HepG2 (cell line): Measurements from ENCODE around the gene CDKN2C. TPM values are rescaled to one million over a fixed set of nuclear protein-coding genes. Genes with fewer than 3 reads are reported as not detected.
A peak's percentile ranks its signal among the peaks of the same experiment; 100 is the strongest.

Experiments
- ASH2L ChIP-seq: fragments of 300-600, 200-600 bp; sonication (generic); IDR thresholded peaks from 2 replicates; pipeline ENCODE4 v1.7.0; 2017; ENCODE audit warnings: low read depth, mild to moderate bottlenecking, moderate library complexity, mixed read lengths, low read length; ENCODE audit not compliant: insufficient read length
- BRCA1 ChIP-seq: sonication (generic); formaldehyde crosslinking; IDR thresholded peaks from 2 replicates; pipeline ENCODE4 v1.4.0; 2020; ENCODE audit warnings: missing genetic modification reagents
- DNMT1 ChIP-seq: sonication (generic); formaldehyde crosslinking; IDR thresholded peaks from 2 replicates; pipeline ENCODE4 v1.5.1; 2020; ENCODE audit warnings: mild to moderate bottlenecking, missing genetic modification reagents
- MEIS2 ChIP-seq: sonication (generic); formaldehyde crosslinking; IDR thresholded peaks from 2 replicates; pipeline ENCODE4 v1.9.0; 2021; ENCODE audit warnings: mild to moderate bottlenecking, missing genetic modification reagents
- MTF1 ChIP-seq: sonication (generic); formaldehyde crosslinking; IDR thresholded peaks from 2 replicates; pipeline ENCODE4 v1.5.0; 2020; ENCODE audit warnings: missing genetic modification reagents
- NFKBIZ ChIP-seq: IDR thresholded peaks from 2 replicates; pipeline ENCODE4 v1.6.1; 2018; ENCODE audit warnings: missing genetic modification reagents, missing compliant biosample characterization
- NR1H2 ChIP-seq: sonication (generic); formaldehyde crosslinking; IDR thresholded peaks from 2 replicates; pipeline ENCODE4 v1.8.1; 2022; ENCODE audit warnings: low read depth, missing genetic modification reagents, borderline replicate concordance
- SP4 ChIP-seq: sonication (generic); formaldehyde crosslinking; IDR thresholded peaks from 2 replicates; pipeline ENCODE4 v1.8.1; 2023; ENCODE audit warnings: mild to moderate bottlenecking, missing genetic modification reagents
- WIZ ChIP-seq: sonication (generic); formaldehyde crosslinking; IDR thresholded peaks from 2 replicates; pipeline ENCODE4 v1.5.1; 2020; ENCODE audit warnings: mild to moderate bottlenecking, missing genetic modification reagents
- ZFP36 ChIP-seq: fragments of 150-350 bp; IDR thresholded peaks from 2 replicates; pipeline ENCODE4 v1.6.1; 2018; ENCODE audit warnings: borderline replicate concordance, low read length, low read depth; ENCODE audit not compliant: partially characterized antibody
- ZNF260 ChIP-seq: sonication (generic); formaldehyde crosslinking; IDR thresholded peaks from 2 replicates; pipeline ENCODE4 v1.4.0; 2020; ENCODE audit warnings: missing genetic modification reagents, low read depth, mild to moderate bottlenecking, borderline replicate concordance
- ZNF263 ChIP-seq: sonication (generic); formaldehyde crosslinking; IDR thresholded peaks from 2 replicates; pipeline ENCODE4 v1.4.0; 2020; ENCODE audit warnings: missing genetic modification reagents
- ZNF569 ChIP-seq: sonication (generic); formaldehyde crosslinking; IDR thresholded peaks from 2 replicates; pipeline ENCODE4 v1.5.0; 2020; ENCODE audit warnings: mild to moderate bottlenecking, missing genetic modification reagents, moderate library complexity, borderline replicate concordance
- ZNF720 ChIP-seq: sonication (generic); formaldehyde crosslinking; IDR thresholded peaks from 2 replicates; pipeline ENCODE4 v1.4.0; 2020; ENCODE audit warnings: missing genetic modification reagents
- ZZZ3 ChIP-seq: sonication (generic); formaldehyde crosslinking; IDR thresholded peaks from 2 replicates; pipeline ENCODE4 v1.4.0; 2020; ENCODE audit warnings: missing genetic modification reagents, mild to moderate bottlenecking, borderline replicate concordance
- polyA plus RNA-seq, 8 experiments: library from polyadenylated mRNA; depleted of rRNA in 3 of 8; stranded (reverse) in 7 of 8; unstranded in 1 of 8; fragments of >200 nt; fragmentation: Illumina TruSeq in 4 of 8; extraction: Trizol in 4 of 8; gene quantifications; 2 replicates each; pipeline versions ENCODE4 v1.2.1 to v1.2.3, GENCODE V29; 2011 to 2016; ENCODE audit warnings: low read depth in 4 of 8, missing spikeins in 1 of 8, mixed read lengths in 1 of 8; ENCODE audit not compliant: insufficient read depth in 1 of 8
- total RNA-seq, 5 experiments: library from RNA; depleted of rRNA; stranded (reverse); fragments of >200 nt; fragmentation: Illumina TruSeq; extraction: Trizol; gene quantifications; 2 replicates each; pipeline ENCODE4 v1.2.3, GENCODE V29; 2016; ENCODE audit warnings: low read depth in 1 of 5
- TF ChIP-seq, protein P1 (sequence below): IDR thresholded peaks from 2 replicates; pipeline ENCODE4 v1.6.1; 2012; ENCODE audit warnings: low read length, improper control_type of control experiment
- TF ChIP-seq, protein P2 (sequence below): sonication (generic); formaldehyde crosslinking; IDR thresholded peaks from 2 replicates; pipeline ENCODE4 v1.5.0; 2020; ENCODE audit warnings: mild to moderate bottlenecking, missing genetic modification reagents
- TF ChIP-seq, protein P3 (sequence below): sonication (generic); formaldehyde crosslinking; IDR thresholded peaks from 2 replicates; pipeline ENCODE4 v1.4.0; 2020; ENCODE audit warnings: missing genetic modification reagents, mild to moderate bottlenecking, borderline replicate concordance
- TF ChIP-seq, protein P4 (sequence below): sonication (generic); formaldehyde crosslinking; IDR thresholded peaks from 2 replicates; pipeline ENCODE4 v1.4.0; 2020; ENCODE audit warnings: mild to moderate bottlenecking, missing genetic modification reagents

Gene CDKN2C
- total and polyA plus RNA-seq, 2 of the 13 experiments (the other 11 are each of a cell fraction or from before 2014, with no cell fraction given) = 7.8 to 13.7 TPM

DNA sequence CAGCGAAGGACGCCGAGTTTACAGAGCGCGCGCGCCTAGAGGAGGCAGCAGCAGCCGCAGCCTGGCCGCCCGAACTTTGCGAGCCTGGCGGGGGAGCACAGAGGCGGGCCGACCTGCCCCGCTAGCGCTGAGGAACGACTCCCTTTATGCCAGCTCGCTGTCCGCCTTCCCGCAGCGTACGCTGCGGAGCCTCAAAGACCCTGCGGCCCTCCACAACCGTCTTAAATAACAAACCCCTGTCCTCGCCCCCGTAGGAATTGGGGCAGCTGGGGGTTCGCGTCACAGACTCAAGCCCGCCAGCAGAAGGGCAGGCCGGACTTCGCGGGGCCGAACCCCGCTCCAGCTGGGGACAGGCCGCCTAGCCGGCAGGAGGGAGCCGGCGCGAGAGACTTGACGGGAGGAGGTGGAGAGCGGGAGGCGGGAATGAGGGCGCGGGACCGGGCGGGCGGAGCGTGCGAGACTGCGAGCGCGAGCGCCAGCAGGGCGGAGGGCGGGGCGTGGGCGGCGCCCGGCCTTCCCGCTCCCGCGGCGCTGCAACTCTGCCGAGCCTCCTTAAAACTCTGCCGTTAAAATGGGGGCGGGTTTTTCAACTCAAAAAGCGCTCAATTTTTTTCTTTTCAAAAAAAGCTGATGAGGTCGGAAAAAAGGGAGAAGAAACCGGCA lies 1.8 kb upstream of the CDKN2C start (continued):
- TF ChIP-seq ASH2L (peak; percentile 91), ZFP36 (no peak), ZZZ3 (CRISPR knock-in tag) (no peak), MEIS2 (CRISPR knock-in tag) (0 out of 2 replicates have a peak, but pooled peaks have one; percentile 39), NR1H2 (no peak), WIZ (CRISPR knock-in tag) (peak; percentile 89), ZNF569 (CRISPR knock-in tag) (no peak), ZNF720 (CRISPR knock-in tag) (no peak), ZNF260 (CRISPR knock-in tag) (no peak), NFKBIZ (CRISPR knock-in tag) (no peak), SP4 (CRISPR knock-in tag) (peak; percentile 55; the same call in 1 of the 2 replicates), ZNF263 (CRISPR knock-in tag) (peak; percentile 78; the same call in 1 of the 2 replicates), DNMT1 (CRISPR knock-in tag) (peak; percentile 91; the same call in 1 of the 2 replicates), MTF1 (CRISPR knock-in tag) (no peak), BRCA1 (CRISPR knock-in tag) (no peak; the same call in 1 of the 2 replicates)
- TF ChIP-seq, protein P1, sequence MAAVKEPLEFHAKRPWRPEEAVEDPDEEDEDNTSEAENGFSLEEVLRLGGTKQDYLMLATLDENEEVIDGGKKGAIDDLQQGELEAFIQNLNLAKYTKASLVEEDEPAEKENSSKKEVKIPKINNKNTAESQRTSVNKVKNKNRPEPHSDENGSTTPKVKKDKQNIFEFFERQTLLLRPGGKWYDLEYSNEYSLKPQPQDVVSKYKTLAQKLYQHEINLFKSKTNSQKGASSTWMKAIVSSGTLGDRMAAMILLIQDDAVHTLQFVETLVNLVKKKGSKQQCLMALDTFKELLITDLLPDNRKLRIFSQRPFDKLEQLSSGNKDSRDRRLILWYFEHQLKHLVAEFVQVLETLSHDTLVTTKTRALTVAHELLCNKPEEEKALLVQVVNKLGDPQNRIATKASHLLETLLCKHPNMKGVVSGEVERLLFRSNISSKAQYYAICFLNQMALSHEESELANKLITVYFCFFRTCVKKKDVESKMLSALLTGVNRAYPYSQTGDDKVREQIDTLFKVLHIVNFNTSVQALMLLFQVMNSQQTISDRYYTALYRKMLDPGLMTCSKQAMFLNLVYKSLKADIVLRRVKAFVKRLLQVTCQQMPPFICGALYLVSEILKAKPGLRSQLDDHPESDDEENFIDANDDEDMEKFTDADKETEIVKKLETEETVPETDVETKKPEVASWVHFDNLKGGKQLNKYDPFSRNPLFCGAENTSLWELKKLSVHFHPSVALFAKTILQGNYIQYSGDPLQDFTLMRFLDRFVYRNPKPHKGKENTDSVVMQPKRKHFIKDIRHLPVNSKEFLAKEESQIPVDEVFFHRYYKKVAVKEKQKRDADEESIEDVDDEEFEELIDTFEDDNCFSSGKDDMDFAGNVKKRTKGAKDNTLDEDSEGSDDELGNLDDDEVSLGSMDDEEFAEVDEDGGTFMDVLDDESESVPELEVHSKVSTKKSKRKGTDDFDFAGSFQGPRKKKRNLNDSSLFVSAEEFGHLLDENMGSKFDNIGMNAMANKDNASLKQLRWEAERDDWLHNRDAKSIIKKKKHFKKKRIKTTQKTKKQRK = no peak
- TF ChIP-seq, protein P2, sequence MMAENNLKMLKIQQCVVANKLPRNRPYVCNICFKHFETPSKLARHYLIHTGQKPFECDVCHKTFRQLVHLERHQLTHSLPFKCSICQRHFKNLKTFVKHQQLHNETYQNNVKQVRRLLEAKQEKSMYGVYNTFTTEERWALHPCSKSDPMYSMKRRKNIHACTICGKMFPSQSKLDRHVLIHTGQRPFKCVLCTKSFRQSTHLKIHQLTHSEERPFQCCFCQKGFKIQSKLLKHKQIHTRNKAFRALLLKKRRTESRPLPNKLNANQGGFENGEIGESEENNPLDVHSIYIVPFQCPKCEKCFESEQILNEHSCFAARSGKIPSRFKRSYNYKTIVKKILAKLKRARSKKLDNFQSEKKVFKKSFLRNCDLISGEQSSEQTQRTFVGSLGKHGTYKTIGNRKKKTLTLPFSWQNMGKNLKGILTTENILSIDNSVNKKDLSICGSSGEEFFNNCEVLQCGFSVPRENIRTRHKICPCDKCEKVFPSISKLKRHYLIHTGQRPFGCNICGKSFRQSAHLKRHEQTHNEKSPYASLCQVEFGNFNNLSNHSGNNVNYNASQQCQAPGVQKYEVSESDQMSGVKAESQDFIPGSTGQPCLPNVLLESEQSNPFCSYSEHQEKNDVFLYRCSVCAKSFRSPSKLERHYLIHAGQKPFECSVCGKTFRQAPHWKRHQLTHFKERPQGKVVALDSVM (CRISPR knock-in tag) = peak; percentile 81
- TF ChIP-seq, protein P3, sequence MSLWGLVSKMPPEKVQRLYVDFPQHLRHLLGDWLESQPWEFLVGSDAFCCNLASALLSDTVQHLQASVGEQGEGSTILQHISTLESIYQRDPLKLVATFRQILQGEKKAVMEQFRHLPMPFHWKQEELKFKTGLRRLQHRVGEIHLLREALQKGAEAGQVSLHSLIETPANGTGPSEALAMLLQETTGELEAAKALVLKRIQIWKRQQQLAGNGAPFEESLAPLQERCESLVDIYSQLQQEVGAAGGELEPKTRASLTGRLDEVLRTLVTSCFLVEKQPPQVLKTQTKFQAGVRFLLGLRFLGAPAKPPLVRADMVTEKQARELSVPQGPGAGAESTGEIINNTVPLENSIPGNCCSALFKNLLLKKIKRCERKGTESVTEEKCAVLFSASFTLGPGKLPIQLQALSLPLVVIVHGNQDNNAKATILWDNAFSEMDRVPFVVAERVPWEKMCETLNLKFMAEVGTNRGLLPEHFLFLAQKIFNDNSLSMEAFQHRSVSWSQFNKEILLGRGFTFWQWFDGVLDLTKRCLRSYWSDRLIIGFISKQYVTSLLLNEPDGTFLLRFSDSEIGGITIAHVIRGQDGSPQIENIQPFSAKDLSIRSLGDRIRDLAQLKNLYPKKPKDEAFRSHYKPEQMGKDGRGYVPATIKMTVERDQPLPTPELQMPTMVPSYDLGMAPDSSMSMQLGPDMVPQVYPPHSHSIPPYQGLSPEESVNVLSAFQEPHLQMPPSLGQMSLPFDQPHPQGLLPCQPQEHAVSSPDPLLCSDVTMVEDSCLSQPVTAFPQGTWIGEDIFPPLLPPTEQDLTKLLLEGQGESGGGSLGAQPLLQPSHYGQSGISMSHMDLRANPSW (CRISPR knock-in tag) = peak; percentile 70; the same call in 1 of the 2 replicates
- TF ChIP-seq, protein P4, sequence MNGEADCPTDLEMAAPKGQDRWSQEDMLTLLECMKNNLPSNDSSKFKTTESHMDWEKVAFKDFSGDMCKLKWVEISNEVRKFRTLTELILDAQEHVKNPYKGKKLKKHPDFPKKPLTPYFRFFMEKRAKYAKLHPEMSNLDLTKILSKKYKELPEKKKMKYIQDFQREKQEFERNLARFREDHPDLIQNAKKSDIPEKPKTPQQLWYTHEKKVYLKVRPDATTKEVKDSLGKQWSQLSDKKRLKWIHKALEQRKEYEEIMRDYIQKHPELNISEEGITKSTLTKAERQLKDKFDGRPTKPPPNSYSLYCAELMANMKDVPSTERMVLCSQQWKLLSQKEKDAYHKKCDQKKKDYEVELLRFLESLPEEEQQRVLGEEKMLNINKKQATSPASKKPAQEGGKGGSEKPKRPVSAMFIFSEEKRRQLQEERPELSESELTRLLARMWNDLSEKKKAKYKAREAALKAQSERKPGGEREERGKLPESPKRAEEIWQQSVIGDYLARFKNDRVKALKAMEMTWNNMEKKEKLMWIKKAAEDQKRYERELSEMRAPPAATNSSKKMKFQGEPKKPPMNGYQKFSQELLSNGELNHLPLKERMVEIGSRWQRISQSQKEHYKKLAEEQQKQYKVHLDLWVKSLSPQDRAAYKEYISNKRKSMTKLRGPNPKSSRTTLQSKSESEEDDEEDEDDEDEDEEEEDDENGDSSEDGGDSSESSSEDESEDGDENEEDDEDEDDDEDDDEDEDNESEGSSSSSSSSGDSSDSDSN (CRISPR knock-in tag) = peak; percentile 99
